Naive thymus-derived CD4-positive, alpha-beta T cell (primary cell): ENCODE measurements around the gene PTPRN2. TPM values are rescaled to one million over a fixed set of nuclear protein-coding genes. Genes with fewer than 3 reads are reported as not detected.

ENCODE experiments used
- ATAC-seq: fragments of 150-1000 bp; cut with Tn5 transposase; 2 replicates; pipeline ENCODE4 v1.10.0; 2021; ENCODE audit warnings: mild to moderate bottlenecking, moderate library complexity
- CTCF ChIA-PET: fragments of 350-600 bp; sonication (Branson Sonifier 250); formaldehyde crosslinking; loops from one replicate; lab custom pipeline; 2021; ENCODE audit warnings: antibody characterized with exemption; lab: Charles Lee
- POLR2A ChIA-PET: fragments of 350-600 bp; sonication (Branson Sonifier 250); formaldehyde crosslinking; loops from one replicate; lab custom pipeline; 2021; ENCODE audit warnings: antibody characterized with exemption, inconsistent platforms; lab: Charles Lee
- DNase-seq, 9 donors: peaks; one replicate each; pipeline versions ENCODE4 v3.0.0 to v3.0.0-alpha.2; 2020 to 2022; ENCODE audit warnings: mixed read lengths in 1 of 9
- H3K27ac ChIP-seq: one replicate; pipeline ENCODE4 v1.7.0; 2013; ENCODE audit warnings: mild to moderate bottlenecking, low read depth, low read length, moderate library complexity
- H3K27me3 ChIP-seq, 2 donors: one replicate each; pipeline ENCODE4 v1.7.0; 2013; ENCODE audit warnings: low read length in 2 of 2, mild to moderate bottlenecking in 2 of 2, moderate library complexity in 2 of 2; ENCODE audit not compliant: control insufficient read depth in 2 of 2, insufficient read depth in 2 of 2
- H3K36me3 ChIP-seq, 3 experiments: 1 replicate in 2 of 3; 2 replicates in 1 of 3; pipeline ENCODE4 v1.7.0; 2013; ENCODE audit warnings: low read length in 3 of 3, mild to moderate bottlenecking in 3 of 3, moderate library complexity in 1 of 3; ENCODE audit not compliant: insufficient read depth in 3 of 3, control insufficient read depth in 2 of 3
- H3K4me1 ChIP-seq, 2 donors: one replicate each; pipeline ENCODE4 v1.7.0; 2013; ENCODE audit warnings: low read length in 2 of 2, mild to moderate bottlenecking in 2 of 2, moderate library complexity in 1 of 2; ENCODE audit not compliant: control insufficient read depth in 2 of 2, insufficient read depth in 2 of 2
- H3K4me3 ChIP-seq: 2 replicates; pipeline ENCODE4 v1.7.0; 2013; ENCODE audit warnings: mild to moderate bottlenecking, low read length
- H3K9me3 ChIP-seq, 3 experiments: 1 replicate in 2 of 3; 2 replicates in 1 of 3; pipeline ENCODE4 v1.7.0; 2013; ENCODE audit warnings: low read length in 3 of 3; ENCODE audit not compliant: control insufficient read depth in 2 of 3
- H3K27ac Mint-ChIP-seq, 9 donors: one replicate each; pipeline ENCODE4 v1.8.0; 2020 to 2022; ENCODE audit warnings: mixed read lengths in 9 of 9, mild to moderate bottlenecking in 8 of 9, moderate library complexity in 5 of 9, inconsistent platforms in 2 of 9
- H3K27me3 Mint-ChIP-seq, 5 donors: one replicate each; pipeline ENCODE4 v1.8.0; 2021 to 2022; ENCODE audit warnings: mixed read lengths in 5 of 5, mild to moderate bottlenecking in 1 of 5
- H3K36me3 Mint-ChIP-seq, 5 donors: one replicate each; pipeline ENCODE4 v1.8.0; 2020 to 2022; ENCODE audit warnings: mixed read lengths in 5 of 5, mild to moderate bottlenecking in 3 of 5, inconsistent platforms in 1 of 5
- H3K4me1 Mint-ChIP-seq, 7 donors: one replicate each; pipeline ENCODE4 v1.8.0; 2020 to 2022; ENCODE audit warnings: mixed read lengths in 7 of 7, mild to moderate bottlenecking in 3 of 7, inconsistent platforms in 1 of 7
- H3K4me3 Mint-ChIP-seq, 10 donors: one replicate each; pipeline ENCODE4 v1.8.0; 2020 to 2022; ENCODE audit warnings: mild to moderate bottlenecking in 10 of 10, mixed read lengths in 10 of 10, moderate library complexity in 6 of 10, inconsistent platforms in 2 of 10
- H3K9me3 Mint-ChIP-seq, 11 donors: one replicate each; pipeline ENCODE4 v1.8.0; 2020 to 2022; ENCODE audit warnings: mixed read lengths in 11 of 11, mild to moderate bottlenecking in 4 of 11, inconsistent platforms in 1 of 11, moderate library complexity in 1 of 11
- intact Hi-C, 2 donors: fragments of 100-400 bp; cut with micrococcal nuclease; formaldehyde crosslinking; loops; one replicate each; pipeline ENCODE4 v1.15.1; 2023
- polyA plus RNA-seq, 2 donors: library from polyadenylated mRNA; unstranded; fragments of 300-500 nt; fragmentation: Illumina TruSeq; gene quantifications; one replicate each; pipeline ENCODE4 v1.2.3, GENCODE V29; 2021
- total RNA-seq, 6 experiments: library from RNA in 5 of 6; stranded (reverse) in 5 of 6; gene quantifications; 1 replicate in 5 of 6; 2 replicates in 1 of 6; pipeline ENCODE4 v1.2.3 and lab custom pipeline; 2021 to 2026

PTPRN2 gene
- total and polyA plus RNA-seq, 7 experiments from 2014 or later: 0.58 to 2.3 (median 1.4) TPM

DNA sequence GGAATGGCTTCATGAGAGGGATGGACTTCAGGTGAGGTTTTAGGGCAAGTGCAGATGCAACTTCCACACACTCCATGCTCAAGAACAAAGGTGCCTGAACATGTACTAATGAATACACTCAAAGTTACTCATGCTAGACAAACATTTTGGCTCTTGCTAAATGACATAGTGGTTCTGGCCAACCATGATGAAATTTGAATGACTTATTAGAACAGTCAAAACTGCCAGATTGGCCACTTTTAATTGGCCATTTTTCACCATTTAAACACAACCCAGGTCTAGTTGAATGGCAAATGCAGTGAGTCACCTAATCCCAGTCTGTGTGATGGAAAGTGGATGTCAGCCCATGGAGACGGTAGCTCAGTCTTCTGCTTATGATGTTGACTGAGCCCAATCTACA lies 4.9 kb upstream of the PTPRN2 start:
- Mint-ChIP-seq H3K36me3 (peaks cover 0 to 4% (median 0%) of the 10 kb centered on the region in 5 donors), H3K27me3 (peaks cover 6 to 16% (median 12%) of the 10 kb centered on the region in 5 donors), H3K27ac (no peak overlapping the region), H3K4me3 (no peak overlapping the region), H3K4me1 (peaks cover 0 to 5% (median 0%) of the 10 kb centered on the region in 7 donors), H3K9me3 (peaks cover 0 to 9% (median 0%) of the 10 kb centered on the region in 11 donors)
- CTCF ChIA-PET: no interaction called here
- Histone ChIP-seq H3K36me3 (no peaks in the 10 kb centered on the region), H3K4me1 (no peaks in the 10 kb centered on the region), H3K27ac (no peak overlapping the region), H3K4me3 (no peak overlapping the region), H3K27me3 (no peaks in the 10 kb centered on the region), H3K9me3 (peaks cover 0 to 5% (median 0%) of the 10 kb centered on the region in 3 experiments)
- intact Hi-C loops: no loop called here
- ATAC-seq (no peak), DNase-seq (no peak)
- POLR2A ChIA-PET: no interaction called here

DNA sequence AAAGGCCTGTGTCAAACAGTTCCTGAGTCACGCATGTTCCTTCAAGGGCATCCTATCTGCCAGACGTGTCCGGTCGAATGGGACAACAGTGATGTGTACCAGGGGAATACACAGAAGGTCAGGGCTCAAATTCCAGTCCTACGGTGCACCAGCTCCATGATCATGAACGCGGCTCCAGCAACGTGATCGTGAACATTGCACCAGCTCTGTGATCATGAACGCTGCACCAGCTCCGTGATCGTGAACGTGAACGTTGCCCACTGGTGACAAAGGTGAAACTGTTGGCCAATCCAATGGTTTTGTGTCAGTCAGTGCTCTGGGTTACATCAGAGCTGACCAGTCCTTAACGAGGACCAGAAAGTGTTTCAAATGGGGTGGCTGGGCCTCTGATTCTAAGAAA lies 4.3 kb upstream of the PTPRN2 start:
- H3K36me3 ChIP-seq: no peaks in the 10 kb centered on the region
- DNase-seq (no peak), ATAC-seq (no peak)
- no peak overlapping the region for H3K27ac ChIP-seq
- H3K4me1 Mint-ChIP-seq: peaks cover 0 to 5% (median 0%) of the 10 kb centered on the region in 7 donors
- H3K4me3 Mint-ChIP-seq: no peak overlapping the region
- no peak overlapping the region for H3K27ac Mint-ChIP-seq
- H3K27me3 ChIP-seq: no peaks in the 10 kb centered on the region
- intact Hi-C loops: no loop called here
- H3K27me3 Mint-ChIP-seq: peaks cover 6 to 16% (median 12%) of the 10 kb centered on the region in 5 donors
- CTCF ChIA-PET: no interaction called here
- H3K4me1 ChIP-seq: no peaks in the 10 kb centered on the region
- POLR2A ChIA-PET: no interaction called here
- peaks cover 0 to 9% (median 0%) of the 10 kb centered on the region in 11 donors for H3K9me3 Mint-ChIP-seq
- no peak overlapping the region for H3K4me3 ChIP-seq
- H3K9me3 ChIP-seq: peaks cover 0 to 5% (median 0%) of the 10 kb centered on the region in 3 experiments
- peaks cover 0 to 4% (median 0%) of the 10 kb centered on the region in 5 donors for H3K36me3 Mint-ChIP-seq

DNA sequence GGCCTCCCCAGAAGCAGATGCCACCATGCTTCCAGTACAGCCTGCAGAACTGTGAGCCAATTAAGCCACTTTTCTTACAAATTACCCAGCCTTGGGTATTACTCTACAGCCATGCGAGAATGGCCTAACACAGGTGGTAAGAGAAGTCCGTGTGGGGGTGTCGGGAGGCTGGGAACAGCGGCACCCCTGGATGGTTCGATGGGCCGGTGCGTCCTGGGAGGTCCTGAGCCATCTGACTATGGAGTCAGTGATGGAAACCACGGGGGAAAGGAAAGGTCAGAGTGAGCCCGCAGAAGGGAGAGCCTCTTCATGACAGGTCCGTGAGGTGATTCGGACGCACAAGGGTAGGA lies 2.5 kb upstream of the PTPRN2 start:
- Histone ChIP-seq H3K9me3 (peaks cover 0 to 5% (median 0%) of the 10 kb centered on the region in 3 experiments), H3K36me3 (no peaks in the 10 kb centered on the region), H3K4me1 (peaks cover 3 to 11% of the 10 kb centered on the region in 2 donors), H3K27me3 (peaks cover 0 to 7% of the 10 kb centered on the region in 2 donors), H3K27ac (no peak overlapping the region), H3K4me3 (no peak overlapping the region)
- peaks cover 0 to 4% (median 0%) of the 10 kb centered on the region in 5 donors for H3K36me3 Mint-ChIP-seq
- POLR2A ChIA-PET: no interaction called here
- H3K27me3 Mint-ChIP-seq: peaks cover 17 to 29% (median 26%) of the 10 kb centered on the region in 5 donors
- intact Hi-C loops: no loop called here
- no peak overlapping the region for H3K27ac Mint-ChIP-seq
- ATAC-seq (no peak), DNase-seq (no peak)
- H3K9me3 Mint-ChIP-seq: peaks cover 0 to 9% (median 1%) of the 10 kb centered on the region in 11 donors
- H3K4me1 Mint-ChIP-seq: peaks cover 0 to 18% (median 11%) of the 10 kb centered on the region in 7 donors
- peak overlapping the region in 2 of 10 donors; percentile 29 to 67 for H3K4me3 Mint-ChIP-seq
- CTCF ChIA-PET: no interaction called here

DNA sequence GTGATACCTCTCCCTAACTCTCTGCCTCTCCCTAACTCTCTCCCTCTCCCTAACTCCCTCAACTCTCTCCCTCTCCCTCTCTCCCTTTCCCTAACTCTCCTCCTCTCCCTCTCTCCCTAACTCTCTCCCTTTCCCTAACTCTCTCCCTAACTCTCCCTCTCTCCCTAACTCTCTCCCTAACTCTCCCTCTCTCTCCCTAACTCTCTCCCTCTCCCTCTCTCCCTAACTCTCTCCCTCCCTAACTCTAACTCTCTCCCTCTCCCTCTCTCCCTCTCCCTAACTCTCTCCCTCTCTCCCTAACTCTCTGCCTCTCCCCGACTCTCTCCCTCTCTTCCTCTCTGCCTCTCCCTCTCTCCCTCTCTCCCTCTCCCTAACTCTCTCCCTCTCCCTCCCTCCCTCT lies 2.0 kb upstream of the PTPRN2 start:
- Histone ChIP-seq H3K4me3 (no peak overlapping the region), H3K4me1 (peaks cover 3 to 11% of the 10 kb centered on the region in 2 donors), H3K9me3 (peaks cover 0 to 5% (median 0%) of the 10 kb centered on the region in 3 experiments), H3K27ac (no peak overlapping the region), H3K27me3 (peaks cover 0 to 8% of the 10 kb centered on the region in 2 donors), H3K36me3 (no peaks in the 10 kb centered on the region)
- H3K4me1 Mint-ChIP-seq: peaks cover 0 to 18% (median 11%) of the 10 kb centered on the region in 7 donors
- no peak for ATAC-seq
- peaks cover 0 to 4% (median 0%) of the 10 kb centered on the region in 5 donors for H3K36me3 Mint-ChIP-seq
- peak overlapping the region in 4 of 10 donors; percentile 13 to 67 (median 44) for H3K4me3 Mint-ChIP-seq
- ChIA-PET CTCF (no interaction called here), POLR2A (no interaction called here)
- peaks cover 0 to 9% (median 1%) of the 10 kb centered on the region in 11 donors for H3K9me3 Mint-ChIP-seq
- H3K27ac Mint-ChIP-seq: no peak overlapping the region
- intact Hi-C loops: no loop called here
- H3K27me3 Mint-ChIP-seq: peaks cover 22 to 34% (median 28%) of the 10 kb centered on the region in 5 donors
- DNase-seq: no peak

DNA sequence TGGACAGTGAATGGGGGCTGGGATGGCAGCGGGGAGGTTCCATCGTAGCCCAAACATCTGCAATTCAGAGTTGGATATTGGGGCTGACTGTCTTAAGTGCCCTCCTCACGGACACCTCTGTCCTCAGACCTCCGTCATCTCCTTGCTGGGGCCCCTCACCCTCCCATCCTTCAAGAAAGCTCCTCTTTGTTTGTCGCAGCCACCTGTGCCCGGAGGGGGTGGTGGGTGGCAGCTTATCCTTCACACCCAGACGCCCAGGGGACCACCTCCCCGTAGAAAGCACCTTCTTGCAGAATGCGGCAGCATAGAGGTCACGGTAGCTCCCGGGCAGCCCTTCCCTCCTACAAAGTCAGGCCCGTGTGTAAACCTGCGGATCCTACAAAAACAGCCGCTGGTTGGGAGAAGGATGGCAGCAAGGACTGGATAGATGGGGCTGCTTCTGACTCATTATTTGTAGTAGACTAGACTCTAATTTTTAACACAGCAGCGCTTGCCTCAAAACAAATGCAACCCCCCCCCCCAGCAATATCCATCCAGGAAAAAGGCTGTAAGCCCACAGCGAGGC lies 1.3 kb upstream of the PTPRN2 start:
- H3K36me3 ChIP-seq: no peaks in the 10 kb centered on the region
- H3K4me3 Mint-ChIP-seq: peak overlapping the region in 9 of 10 donors; percentile 34 to 76 (median 55)

DNA sequence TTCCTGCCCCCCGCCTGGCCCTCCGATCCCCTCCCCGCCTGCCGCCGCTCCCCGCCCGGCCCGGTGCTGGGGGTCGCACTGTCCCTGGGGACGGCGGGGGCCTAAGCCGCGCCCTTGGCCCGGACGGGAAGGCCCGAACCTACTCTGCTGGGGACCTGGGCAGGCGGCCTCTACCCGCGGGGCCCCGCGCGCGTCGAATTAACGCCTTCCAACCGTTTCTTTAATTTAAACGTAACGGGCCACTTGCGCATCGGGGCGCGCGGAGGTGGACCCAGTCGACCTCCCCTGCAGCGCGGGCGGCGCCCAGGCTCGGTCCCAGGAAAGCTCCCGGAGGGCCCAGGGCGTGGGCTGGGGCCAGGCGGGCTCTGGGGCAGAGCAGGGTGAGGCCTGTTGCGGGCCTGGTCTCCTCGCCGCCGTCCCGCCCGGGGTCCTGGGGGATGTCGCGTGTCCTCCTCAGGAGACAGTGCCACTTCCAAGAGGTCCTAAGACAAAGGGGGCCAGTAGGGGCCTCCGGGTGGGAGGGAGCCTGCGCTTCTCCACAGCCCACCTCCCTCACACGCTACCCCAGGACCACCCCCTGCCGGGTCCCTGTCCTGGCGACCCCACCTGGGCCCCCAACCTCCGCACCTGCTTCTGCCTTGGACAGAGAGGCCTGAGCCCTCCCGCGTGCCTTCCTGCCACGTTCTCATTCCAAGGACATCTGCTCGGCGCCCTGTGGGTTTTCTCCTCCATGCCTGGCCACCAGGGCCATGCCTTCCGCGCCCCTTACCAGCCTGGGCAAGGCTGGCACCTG lies 658 bp upstream of the PTPRN2 start:
- intact Hi-C loops: no loop called here
- ATAC-seq (no peak), DNase-seq (no peak)
- peaks cover 36 to 47% (median 37%) of the 10 kb centered on the region in 5 donors for H3K27me3 Mint-ChIP-seq
- H3K4me3 ChIP-seq: no peak overlapping the region
- H3K27me3 ChIP-seq: peaks cover 0 to 22% of the 10 kb centered on the region in 2 donors
- H3K4me1 ChIP-seq: peaks cover 3 to 11% of the 10 kb centered on the region in 2 donors
- no peak overlapping the region for H3K27ac ChIP-seq
- H3K4me3 Mint-ChIP-seq: peak overlapping the region in 8 of 10 donors; percentile 44 to 76 (median 58)
- H3K36me3 Mint-ChIP-seq: peaks cover 0 to 11% (median 0%) of the 10 kb centered on the region in 5 donors
- peaks cover 0 to 22% (median 11%) of the 10 kb centered on the region in 7 donors for H3K4me1 Mint-ChIP-seq
- ChIA-PET CTCF (no interaction called here), POLR2A (no interaction called here)
- no peaks in the 10 kb centered on the region for H3K36me3 ChIP-seq
- H3K27ac Mint-ChIP-seq: peak overlapping the region in 3 of 9 donors; percentile 1 to 31 (median 29)
- H3K9me3 Mint-ChIP-seq: peaks cover 0 to 14% (median 4%) of the 10 kb centered on the region in 11 donors
- no peaks in the 10 kb centered on the region for H3K9me3 ChIP-seq

More for the DNA sequence above, 1.3 kb upstream of the PTPRN2 start:
- peaks cover 0 to 22% (median 11%) of the 10 kb centered on the region in 7 donors for H3K4me1 Mint-ChIP-seq
- Histone ChIP-seq H3K4me3 (no peak overlapping the region), H3K27ac (no peak overlapping the region), H3K9me3 (peaks cover 0 to 3% (median 0%) of the 10 kb centered on the region in 3 experiments), H3K4me1 (peaks cover 3 to 11% of the 10 kb centered on the region in 2 donors), H3K27me3 (peaks cover 0 to 15% of the 10 kb centered on the region in 2 donors)
- H3K27ac Mint-ChIP-seq: peak overlapping the region in 3 of 9 donors; percentile 1 to 68 (median 31)
- DNase-seq (no peak), ATAC-seq (no peak)
- ChIA-PET POLR2A (no interaction called here), CTCF (no interaction called here)
- H3K27me3 Mint-ChIP-seq: peaks cover 29 to 41% (median 32%) of the 10 kb centered on the region in 5 donors
- peaks cover 0 to 8% (median 0%) of the 10 kb centered on the region in 5 donors for H3K36me3 Mint-ChIP-seq
- H3K9me3 Mint-ChIP-seq: peaks cover 0 to 13% (median 2%) of the 10 kb centered on the region in 11 donors
- intact Hi-C loops: no loop called here
